ENCODE data around the gene AGAP1.

DNA sequence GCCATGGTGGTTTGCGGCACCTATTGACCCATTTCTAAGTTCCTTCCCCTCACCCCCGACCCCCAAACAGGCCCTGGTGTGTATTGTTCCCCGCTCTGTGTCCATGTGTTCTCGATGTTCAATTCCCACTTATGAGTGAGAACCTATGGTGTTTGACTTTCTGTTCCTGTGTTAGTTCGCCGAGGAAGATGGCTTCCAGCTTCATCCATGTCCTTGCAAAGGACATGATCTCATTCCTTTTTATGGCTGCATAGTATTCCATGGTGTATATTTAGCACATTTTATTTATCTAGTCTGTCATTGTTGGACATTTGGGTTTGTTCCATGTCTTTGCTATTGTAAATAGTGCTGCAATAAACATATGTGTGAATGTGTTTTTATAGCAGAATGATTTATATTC is 490.7 kb downstream of the AGAP1 start:
- TF ChIP-seq CTCF (IDR thresholded peaks at IDR 0.05; ENCODE audit: insufficient read depth, low read depth, low read length): no peak
- TF ChIP-seq EZH2 (IDR thresholded peaks at IDR 0.05; ENCODE audit: insufficient read depth, low read length): no peak
